Activated CD8-positive, alpha-beta memory T cell treated with anti-CD3 and anti-CD28 coated beads for 4 hours (primary cell): Measurements from ENCODE around the gene RAP2B.

Experiments used
- DNase-seq, 2 donors: peaks; one replicate each; pipeline ENCODE4 v3.0.0-alpha.2; 2020; ENCODE audit warnings: low read depth in 2 of 2

RAP2B gene

DNA sequence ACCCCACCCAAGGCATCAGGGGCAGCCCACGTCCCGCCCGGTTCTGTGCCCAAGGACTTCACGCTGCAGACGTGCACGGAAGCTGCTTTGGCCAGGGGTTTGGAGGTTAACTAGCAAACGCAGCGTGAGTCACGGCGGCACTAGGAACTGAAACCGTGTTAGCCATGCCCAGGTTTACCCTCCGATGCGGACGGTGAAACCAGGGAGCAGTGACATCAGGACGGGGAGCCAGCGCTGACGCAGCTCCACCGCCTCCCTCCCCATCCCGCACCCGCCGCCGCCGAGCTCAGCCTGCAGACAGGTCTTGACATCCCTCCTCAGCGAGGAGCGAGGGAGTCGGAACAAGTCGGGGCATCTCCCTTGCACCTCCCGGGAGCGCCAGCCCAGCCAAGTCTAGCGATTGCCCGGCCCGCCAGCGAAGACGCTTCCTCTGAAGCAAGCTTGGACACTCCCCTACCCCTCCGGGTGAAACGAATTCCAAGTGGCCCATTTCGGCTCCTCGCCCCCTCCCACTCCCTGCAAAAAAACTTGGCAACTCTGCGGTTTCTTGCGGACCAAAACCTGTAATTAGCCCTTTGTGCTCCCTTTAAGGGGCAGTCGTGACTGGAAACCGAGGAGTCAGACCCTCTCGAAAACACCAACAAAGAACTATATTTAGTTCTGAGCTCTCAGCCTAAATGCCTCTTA is 1.4 kb upstream of the RAP2B start:
- DNase-seq, result peak in 1 of 2 donors; percentile 51

DNA sequence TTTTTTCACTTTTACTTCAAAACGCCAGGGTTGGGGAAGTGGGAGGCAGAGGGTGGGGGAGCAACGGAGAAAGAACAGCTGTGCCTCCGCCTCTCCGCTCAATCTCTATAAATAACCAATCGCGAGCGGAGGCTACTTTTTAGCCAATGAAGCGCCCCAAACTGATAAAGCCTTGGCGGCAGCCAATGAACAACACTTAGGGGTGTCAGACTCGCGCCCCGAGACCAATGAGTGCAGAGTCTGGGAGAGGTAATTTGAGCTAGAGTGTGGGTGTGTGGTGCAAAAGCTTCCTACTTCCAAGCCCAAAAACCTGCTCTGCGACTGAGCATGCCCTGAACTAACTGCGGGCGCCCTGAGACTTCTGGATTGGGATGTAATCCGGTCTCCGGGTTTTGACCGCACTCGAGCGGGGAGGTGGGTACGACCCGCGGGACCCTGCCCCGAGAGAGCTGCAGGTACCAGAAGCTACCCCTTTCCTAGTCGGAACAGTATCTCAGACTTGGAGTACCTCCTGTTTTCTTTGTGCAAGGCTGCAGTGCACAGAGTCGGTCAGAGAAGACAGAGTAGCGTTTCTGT is 800 bp upstream of the RAP2B start:
- DNase-seq, result peak; percentile 73 to 89

DNA sequence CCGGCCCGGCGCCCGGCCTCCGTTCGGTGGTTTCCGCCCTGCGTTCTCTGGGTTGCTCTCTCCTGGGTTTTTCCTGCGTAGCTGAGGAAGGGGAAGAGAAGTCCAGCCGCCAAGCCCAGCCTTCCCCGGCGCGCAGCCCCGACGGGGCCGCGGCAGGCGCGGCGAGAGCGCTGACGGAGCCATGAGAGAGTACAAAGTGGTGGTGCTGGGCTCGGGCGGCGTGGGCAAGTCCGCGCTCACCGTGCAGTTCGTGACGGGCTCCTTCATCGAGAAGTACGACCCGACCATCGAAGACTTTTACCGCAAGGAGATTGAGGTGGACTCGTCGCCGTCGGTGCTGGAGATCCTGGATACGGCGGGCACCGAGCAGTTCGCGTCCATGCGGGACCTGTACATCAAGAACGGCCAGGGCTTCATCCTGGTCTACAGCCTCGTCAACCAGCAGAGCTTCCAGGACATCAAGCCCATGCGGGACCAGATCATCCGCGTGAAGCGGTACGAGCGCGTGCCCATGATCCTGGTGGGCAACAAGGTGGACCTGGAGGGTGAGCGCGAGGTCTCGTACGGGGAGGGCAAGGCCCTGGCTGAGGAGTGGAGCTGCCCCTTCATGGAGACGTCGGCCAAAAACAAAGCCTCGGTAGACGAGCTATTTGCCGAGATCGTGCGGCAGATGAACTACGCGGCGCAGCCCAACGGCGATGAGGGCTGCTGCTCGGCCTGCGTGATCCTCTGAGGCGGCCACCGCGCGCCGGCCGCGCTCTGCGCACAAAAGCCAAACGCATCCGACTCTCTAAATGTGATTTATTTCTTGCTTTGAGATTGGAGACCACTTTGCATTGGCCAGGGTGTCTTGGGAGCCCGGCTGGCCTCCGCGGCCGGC is 727 bp downstream of the RAP2B start:
- DNase-seq, result no peak

DNA sequence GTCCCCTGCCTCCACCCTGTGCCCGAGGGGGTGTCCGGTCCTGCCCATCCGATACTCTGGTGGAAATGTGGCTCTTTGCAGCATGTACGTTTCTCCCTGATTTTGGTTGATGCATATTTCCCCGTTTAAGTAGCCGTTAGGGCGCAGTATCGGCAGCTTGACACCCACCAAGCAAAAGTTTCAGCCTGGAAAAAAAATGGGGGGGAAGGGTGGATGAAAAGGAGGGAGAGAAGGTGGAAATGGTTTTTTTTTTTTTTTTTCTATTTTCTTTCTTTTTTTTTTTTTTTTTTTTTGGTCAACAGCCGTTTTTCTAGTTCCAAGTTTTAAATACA is 1.3 kb downstream of the RAP2B start:
- no peak for DNase-seq

DNA sequence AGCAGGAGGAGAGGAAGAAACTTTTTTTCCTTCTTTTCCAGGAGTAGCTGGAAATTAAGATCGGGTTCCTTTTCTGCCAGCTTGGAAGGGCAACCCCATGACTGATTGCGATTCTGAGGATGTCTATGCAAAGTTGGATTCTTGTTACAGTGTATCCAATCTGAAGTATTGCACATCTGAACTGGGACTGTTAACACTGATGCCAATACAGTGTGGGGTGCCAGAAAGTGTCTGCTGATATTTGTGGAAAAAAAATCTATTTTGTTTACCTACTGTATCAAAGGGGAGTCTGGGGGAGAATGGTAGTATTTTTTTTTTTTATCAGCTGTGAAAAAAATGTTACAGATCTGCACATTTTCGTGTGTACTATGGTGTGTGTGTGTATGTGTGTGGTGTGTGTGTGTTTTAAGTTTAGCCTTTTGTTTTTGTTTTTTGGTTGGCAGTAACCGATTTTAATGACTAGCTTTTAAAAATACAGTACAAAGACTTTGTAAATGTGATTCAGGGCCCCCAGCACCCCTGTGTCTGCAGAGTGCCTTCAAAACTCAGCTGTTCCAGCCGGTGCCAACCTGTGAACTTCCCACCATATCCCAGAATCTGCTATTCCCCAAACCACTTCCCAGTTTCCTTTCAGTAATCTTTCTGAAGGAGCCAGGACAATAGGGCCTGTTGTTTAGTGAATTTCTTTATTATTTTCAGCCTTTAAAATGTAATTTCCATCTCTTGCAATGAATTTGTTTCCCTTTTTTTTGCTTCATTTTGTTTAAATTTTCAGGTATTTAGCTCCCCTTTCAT is 1.9 kb downstream of the RAP2B start:
- DNase-seq, result no peak

DNA sequence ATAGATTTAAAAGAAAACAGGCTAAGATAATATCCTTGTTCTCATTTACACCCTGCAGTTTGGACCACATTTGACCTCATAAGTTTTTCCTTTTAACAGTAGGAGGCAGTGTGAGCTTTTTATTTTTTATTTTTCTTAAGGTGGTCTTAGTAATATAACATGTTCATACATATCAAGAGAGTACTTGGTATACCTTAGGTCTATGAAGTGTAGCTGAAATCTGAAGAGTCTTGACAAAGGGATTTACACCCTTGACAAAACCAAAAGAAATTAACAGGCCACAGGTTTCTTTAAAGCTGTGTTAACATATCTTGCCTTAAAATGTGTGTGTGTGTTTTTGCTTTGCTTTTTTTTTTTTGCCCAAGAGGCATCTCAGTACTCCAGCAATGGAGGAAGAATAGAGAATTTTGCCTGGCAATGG is 3.2 kb downstream of the RAP2B start:
- DNase-seq, result no peak

DNA sequence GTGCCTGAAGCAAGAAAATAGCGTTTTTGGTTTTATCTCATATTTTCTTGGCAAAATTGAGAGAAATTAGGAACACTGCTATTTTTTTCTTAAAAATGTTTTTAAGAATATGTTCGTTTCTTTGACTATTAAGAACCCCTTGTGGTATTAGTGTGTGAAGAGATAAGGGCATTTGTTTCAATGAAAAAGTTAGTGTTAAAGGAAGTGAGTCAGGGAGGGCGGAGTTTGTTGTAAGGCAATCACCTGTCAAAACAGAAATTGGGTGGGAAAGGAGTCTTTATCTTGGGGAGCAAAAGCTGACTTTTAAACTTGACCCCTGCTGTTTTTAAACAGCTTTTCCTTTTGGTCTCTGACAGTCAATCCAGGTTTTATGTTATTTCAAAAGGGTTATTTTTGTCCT is 4.2 kb downstream of the RAP2B start:
- peak in 1 of 2 donors; percentile 7 for DNase-seq

DNA sequence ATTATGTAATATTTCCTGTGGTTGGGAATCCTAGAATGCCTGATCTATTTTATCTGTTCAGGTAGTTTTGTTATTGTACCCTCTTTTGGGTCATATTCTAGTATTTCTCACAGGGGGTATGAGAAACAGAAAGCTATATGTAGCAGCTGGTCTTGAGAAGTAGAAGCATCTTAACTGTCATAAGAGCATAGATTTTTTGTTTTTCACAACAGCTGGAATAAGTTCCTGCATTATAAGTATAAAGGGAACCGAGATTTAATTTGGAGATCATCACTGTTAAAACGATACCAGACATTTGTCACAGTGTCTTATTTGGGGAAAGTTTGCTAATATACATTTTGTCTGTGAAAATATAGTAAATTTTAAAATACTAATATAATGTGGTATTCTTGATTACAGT is 4.8 kb downstream of the RAP2B start:
- DNase-seq, result no peak

DNA sequence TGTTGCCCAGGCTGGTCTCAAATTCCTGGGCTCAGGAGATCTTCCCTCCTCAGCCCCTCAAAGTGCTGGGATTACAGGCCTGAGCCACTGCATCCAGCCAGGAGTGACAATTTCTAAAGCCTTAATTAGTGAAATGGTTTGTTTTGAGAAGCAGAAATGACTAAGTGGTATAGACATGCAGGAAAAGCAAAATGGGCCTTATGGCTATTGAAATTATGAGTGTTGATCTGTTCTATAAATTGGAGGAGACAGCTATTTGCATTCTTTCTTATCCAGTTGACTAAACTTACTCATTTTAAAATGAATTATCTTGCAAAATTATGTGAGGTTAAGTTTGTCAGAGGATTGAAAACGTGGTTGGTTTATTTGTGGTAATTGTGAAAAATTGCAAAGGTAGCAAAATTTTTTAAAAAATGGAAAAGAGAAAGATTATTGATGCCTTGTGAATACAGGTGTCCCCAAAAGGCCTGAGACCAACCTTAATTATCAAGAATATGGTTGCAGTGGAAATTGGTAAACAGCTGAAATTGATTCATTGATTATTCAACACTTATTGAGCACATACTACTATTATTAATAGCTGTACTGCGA is 7.9 kb downstream of the RAP2B start:
- no peak for DNase-seq

DNA sequence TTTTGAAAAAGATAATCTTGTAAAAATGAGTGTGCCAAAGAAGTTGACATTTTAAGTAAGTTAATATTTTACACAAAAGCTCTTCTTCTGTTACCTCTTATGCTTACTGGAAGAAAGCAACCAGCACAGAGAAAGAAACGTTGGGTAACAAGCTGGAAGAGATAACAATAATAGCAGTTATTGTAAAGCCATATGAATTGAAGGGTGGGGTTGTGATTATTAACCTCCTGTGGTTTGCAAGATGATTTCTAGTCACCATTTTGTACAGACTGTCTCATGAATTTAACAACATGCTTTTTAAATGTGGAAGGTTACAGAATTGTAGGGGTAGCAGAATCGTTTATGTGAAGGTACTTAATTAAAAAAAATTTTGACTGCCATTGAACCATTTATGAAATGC is 9.2 kb downstream of the RAP2B start:
- DNase-seq, result no peak

DNA sequence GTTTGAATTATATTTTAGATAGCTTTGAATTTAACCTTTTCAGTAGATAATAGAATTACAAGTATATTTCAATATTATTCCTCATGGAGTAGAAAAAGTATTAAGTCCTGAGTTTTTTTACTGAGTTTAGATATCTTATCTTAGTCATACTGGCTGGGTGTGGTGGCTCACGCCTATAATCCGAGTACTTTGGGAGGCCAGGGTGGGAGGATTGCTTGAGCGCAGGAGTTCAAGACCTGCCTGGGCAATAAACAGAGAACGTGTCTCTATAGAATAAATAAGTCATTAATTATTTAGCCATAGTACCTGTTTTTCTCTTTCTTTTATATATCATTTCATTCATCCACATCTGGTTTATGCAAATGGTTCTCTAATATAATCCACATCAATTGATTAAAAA is 9.9 kb downstream of the RAP2B start:
- DNase-seq, result no peak

DNA sequence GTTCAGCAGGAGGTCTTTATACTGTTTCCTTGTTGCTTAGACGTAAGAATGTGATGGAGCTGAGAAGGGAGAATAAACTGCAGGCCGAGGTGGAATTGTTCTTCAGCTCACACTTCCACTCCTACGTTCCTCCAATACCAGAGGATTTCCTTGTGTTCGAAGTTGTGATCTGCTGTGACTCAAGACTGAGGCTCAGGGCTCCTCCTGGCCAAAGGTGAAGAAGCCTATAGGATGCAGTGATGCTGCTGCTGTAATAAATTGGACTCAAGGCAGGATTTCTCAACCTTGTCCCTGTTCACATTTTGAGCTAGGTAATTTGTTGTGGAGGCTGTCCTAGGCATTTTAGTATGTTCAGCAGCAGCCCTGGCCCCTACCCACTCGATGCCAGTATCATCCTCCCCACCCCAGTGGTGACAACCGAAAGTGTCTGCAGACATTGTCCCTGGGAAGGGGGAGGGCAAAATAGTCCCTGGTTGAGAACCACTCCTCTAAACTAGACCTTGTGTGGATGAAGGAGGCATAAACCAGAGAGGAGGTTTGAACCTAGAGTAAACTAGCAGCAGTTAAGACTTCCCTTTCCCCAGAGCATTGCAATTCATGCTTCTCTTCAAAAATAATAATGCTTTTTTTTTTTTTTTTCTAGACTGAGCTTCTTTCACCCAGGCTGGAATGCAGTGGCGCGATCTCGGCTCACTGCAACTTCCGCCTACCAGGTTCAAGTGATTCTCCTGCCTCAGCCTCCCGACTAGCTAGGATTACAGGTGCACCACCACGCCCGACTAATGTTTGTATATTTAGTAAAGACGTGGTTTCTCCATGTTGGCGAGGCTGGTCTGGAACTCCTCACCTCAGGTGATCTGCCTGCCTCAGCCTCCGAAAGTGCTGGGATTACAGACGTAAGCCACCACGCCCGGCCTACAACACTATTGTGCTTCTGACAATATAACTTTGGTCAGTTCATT is 11.1 kb downstream of the RAP2B start:
- no peak for DNase-seq

DNA sequence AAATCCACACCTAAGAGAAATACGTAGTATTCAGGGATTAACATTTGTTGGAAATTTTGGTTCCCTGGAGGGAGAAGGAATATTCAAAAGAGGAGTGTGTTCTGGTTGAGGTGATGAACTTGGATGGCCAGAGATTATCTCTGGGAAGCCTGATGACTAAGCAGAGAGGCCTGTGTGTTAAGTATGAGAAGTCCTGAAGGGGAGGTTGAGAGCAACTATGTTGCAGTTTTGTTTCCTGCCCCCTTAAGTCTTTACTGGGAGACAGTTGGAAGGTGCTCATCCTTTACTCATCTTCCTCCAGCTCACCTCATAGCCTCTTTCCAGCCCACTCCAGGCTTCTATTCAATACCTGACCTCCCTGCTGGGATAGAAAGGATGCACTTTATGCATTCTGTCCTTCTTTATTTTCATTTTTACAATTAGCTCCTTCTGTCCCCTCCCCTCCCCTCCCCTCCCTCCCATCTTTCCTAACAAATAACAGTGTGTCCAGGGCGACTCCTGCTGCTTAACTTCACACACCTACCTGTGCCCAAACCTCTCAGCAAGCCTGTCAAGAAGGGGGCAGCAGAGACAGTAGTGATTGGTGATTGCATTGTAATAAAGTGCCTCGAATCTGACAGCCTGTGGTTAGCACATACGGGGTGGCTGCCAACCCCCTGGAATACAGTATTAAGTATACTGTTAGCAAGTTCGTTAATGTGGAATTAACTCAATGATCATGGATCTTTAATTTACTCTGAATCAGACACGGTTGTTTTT is 11.9 kb downstream of the RAP2B start:
- DNase-seq, result no peak

DNA sequence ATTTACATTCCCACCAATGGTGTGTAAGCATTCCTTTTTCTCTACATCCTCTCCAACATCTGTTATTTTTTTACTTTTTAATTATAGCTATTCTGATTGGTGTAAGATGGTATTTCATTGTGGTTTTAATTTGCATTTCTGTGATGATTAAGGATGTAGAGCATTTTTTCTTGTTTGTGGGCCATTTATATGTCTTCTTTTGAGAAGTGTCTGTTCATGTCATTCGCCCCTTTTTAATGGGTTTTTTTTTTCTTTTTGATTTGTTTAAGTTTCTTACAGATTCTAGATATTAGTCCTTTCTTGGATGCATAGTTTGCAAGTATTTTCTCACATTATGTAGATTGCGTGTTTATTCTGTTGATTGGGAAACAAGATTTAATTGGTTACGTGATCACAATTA is 14.2 kb downstream of the RAP2B start:
- no peak for DNase-seq

DNA sequence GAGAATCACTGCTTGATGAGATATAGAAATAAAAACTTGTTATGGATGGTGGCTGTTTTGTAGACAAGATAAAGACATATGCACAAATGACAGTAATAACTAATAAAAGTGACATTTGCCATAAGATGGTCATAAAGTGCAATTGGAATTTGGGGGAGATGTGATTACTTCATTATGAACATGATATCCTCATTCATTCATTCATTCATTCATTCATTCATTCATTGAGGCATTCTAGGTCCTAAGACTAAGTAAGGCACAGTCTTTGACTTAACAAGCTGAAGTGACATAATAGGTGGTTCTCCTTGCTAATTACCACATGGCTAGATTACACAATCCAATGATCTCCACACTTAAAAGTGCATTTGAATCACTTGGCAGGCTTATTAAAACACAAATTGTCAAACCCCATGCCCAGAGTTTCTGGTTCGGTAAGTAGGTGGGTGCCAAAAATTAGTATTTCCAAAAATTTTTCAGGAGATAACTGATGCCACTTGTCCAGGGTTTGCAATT is 18.9 kb downstream of the RAP2B start:
- DNase-seq, result no peak

DNA sequence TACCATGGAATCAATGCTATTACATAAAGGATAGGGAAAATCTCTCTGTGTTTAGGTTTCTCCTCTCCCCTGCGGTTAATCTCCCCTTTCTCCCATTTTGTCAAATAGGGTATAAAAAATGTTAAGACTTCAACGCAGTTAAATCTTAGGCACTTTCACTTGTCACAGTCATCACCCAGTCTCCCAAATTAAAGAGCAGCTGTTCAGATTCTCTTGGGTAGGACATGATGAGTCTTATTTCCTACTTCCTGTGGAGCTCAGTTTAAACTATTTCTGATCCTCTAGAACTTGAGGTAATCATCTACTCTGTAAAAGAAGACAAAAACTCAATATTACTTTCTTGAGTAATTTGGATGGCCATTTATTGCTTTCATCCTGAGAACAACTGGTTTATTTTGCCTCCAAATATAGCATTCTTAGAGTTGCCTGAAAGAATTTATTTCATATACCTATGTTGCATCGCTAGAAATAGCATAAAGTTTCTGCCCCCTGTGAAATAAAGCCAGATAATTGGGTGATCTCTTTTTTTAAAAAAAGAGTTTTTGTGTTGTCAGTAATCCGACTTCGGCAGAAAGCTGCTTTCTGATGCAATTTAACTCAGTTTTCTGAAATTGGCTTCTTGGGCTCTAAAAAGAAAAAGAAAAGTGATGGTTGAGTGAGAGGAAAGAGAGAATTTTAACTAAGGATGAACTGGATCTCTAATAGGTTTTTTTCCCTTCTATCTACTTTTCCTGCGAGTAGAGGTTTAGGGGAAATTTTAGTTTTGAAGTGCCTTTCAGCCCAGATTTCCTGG is 20.7 kb downstream of the RAP2B start:
- DNase-seq, result no peak

DNA sequence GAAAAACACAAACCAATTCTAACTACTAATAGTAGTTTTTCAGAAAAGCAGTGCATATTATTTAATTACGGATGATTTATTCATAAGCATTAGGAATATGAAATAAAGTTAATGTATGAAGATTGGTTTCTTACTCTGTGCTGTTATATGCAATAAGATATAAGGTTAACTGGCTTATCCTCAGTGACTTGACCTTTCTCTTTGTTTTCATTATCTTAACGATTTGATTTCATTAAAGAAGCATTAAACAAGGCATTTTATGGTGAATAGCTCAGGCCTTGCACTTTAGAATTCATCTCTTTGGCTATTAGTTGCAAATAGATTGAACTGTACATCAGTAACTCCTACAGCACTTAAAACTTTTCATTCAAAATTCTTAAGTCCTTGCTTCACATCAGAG is 28.9 kb downstream of the RAP2B start:
- no peak for DNase-seq

DNA sequence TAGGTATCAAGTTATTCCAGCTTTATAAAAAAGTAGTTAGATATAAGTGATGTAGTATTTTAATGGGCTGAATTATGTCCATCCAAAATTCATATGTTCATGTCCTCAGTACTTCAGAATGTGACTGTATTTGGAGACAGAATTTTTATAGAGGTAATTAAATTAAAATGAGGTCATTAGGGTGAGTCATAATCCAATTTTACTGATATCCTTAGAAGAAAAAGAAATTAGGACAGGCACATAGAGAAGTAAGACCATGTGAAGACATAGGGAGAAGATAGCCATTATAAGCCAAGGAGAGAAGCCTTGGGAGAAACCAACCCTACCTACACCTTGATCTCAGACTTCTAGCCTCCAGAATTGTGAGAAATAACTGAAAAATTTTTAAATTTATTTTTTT is 30.3 kb downstream of the RAP2B start:
- no peak for DNase-seq
